Stimulated activated naive CD4-positive, alpha-beta T cell treated with Interleukin-2 at 50 U/mL for 16 hours (primary cell): ENCODE measurements around the gene NCEH1.
"Not testable (repeated sequence)": the region's sequence is repeated elsewhere in the genome, so short reads cannot be mapped to it uniquely, and the experiment has no call there.

Experiments
- DNase-seq: peaks from one replicate; lab custom pipeline; 2025; lab: John Stamatoyannopoulos, UW

The NCEH1 gene

DNA sequence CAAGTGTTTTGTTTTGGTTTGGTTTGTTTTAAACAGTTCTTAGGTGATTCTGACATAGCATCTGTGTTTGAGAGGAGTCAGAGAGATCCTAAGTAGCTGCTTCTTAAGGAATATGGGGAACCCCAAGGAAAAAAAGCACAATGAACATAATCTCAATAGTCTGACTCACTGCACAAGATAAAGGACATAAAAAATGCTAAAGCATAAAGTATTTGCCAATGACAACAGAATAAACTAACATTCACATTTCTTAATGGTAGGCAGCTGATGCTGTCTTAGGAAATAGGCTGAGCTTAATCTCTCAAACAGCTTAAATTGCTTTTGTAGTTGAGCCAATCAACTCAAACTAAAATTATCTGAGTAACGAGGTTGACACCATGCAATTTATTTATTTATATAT lies 2.9 kb downstream of the NCEH1 start:
- DNase-seq = no peak

DNA sequence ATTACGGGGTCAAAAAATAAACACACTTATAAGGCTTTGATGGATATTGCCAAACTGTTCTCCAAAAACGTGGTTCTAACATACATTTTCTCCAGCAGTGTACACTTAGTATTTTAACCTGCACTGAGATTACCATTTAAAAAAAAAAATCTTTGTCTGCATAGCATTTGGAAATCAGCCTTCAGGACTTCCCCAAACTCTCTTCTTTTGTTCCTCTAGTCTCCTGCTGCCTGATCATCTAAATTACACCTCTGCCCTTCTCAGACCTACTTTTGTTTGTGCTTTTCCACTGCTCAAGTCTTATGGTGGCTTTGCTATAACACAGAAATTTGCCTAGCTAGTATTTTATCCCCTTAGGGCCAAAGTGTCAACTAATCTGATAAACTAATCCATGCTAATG lies 3.8 kb downstream of the NCEH1 start:
- no peak for DNase-seq

DNA sequence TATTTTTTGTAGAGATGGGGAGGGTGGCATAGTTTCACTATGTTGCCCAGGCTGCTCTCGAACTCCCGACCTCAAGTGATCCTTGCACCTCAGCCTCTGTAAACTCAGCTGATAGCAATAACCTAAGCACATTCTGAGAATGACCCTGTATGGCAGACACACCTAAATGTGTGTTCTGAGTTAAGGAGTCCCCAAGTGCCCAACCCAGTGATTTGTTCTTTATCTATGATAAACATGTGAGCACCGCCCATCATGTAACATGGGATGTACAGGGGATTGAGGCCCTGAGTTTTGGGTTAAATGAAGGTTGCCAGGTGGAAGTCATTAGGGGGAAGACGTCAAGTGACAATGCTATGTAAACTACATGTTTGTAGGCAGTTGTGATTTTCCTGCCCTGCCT lies 5.7 kb downstream of the NCEH1 start:
- no peak for DNase-seq

DNA sequence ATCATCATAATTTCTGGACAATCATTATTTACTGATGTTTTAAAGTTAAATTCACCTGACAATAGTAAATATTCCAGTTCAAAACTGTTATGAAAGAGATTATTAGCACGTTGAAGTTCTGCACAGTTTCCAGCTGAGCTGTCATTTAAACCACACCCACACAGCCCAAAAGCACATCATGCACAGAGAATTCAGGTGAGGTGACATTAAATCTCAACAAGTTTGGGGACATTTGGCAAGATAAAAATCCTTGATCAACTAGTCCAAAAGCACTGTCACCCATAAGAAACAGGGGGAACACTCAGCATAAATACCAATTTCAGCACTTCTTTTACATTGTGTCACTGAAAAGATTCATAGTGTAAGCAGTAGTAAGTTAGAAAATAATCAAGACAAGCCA lies 6.9 kb downstream of the NCEH1 start:
- DNase-seq = no peak

DNA sequence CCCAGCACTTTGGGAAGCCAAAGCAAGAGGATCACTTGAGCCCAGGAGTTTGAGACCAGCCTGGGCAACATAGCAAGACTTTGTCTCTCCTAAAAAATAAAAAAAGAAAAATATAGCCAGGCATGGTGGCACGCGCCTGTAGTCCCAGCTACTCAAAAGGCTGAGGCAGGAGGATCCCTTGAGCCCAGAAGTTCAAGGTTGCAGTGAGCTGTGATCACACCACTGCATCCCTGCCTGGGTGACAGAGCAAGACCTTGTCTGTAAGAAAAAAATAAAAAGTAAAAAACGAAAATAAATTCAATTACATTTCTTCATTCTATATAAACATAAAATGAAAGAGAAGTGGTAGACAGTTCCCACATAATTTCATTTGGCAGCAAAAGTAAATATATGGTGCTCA lies 8.1 kb downstream of the NCEH1 start:
- DNase-seq = not testable (repeated sequence)

DNA sequence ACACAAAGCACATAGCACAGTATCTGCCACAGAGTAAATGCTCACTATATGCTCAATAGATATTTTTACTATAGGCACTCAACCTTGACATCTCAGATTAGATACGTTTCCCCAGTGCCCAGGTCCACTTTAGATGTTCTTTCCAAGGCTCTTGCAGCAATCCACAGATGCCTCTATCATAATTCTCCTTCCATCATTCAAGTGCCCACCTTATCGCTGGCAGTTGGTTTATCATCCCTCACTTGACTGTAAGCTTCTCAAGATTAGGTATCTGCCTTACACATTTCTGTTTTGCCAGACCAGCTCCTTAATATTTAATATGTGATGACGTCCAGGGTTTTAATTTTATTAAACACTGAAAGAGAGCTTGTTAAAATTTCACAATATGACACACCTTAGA lies 8.6 kb downstream of the NCEH1 start:
- no peak for DNase-seq

DNA sequence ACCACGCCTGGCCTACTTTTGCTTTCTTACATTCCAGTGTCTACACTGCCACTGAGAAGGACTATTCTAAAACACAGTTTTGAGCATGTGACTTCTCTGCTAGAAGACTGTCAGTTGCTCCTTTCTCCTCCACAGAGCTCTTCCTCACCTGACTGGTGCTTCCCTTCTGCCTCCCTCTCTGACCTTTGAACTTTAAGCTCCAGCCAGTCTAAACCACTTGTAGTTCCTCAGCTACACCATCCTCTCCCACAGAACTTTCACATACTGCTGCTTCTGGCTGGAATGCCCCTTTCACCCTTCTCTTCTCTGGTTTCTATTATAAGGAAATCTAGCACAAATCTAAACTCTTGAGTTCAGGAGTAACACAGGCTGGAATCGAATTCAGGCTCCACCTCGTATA lies 9.1 kb downstream of the NCEH1 start:
- no peak for DNase-seq

DNA sequence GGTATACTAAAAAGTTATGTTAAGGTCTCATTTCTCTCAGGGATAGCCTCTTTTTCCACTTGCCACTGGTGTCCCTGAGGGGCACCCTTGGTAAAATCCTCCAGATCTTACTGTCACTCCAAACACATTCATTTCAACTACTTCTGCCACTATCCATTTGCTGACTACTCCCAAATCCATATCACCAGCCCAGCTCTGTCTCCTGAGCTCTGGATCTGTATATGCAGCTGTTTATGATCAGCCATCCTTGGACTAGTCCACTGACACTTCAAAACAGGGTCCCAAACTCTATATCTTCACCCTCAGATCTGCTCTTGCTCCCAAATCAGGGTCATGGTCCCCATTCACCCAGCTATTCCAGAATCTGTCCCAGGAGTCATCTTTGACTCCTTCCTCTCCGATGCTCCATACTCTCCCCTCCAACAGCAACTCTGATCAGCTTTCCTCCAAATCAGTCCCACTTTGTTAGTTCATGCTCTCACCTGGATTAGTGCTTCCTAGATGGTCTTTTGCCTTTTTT lies 9.9 kb downstream of the NCEH1 start:
- DNase-seq = no peak

DNA sequence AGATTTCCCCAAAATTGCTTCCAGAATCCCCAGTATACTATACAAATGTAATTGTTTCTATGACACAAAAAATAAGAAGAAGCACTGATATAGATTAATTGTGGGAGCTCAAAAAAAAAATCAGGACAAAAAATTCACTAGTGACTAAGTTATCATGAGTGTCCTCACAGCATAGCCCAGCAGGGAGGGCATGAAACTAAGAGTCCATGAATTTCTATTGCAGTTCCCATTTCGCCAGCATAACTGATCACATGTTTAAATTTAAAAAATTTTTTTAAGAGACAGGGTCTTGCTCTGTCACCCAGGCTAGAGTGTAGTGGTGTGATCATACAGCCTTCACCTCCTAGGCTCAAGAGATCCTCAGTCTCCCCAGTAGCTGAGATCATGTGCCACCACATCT lies 10.6 kb downstream of the NCEH1 start:
- no peak for DNase-seq

DNA sequence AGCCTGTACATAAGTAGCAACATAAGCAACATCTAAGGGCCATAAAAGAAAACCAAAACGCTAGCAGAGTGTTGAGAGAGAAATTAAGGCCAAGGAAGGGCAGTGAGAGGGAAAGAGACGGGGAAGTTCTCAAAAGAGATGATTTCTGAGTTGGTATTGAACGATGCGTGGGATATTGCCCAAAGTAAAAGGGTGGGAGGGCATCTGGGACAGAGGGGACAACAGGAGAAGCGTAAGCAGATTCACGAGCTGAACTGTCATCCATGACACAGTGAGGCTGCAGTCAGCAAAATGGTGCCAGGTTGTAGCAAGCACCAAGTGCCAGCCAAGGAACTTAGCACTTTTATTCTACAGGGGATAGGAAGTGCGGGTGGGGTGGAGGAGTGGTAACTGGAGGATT lies 11.8 kb downstream of the NCEH1 start:
- no peak for DNase-seq

DNA sequence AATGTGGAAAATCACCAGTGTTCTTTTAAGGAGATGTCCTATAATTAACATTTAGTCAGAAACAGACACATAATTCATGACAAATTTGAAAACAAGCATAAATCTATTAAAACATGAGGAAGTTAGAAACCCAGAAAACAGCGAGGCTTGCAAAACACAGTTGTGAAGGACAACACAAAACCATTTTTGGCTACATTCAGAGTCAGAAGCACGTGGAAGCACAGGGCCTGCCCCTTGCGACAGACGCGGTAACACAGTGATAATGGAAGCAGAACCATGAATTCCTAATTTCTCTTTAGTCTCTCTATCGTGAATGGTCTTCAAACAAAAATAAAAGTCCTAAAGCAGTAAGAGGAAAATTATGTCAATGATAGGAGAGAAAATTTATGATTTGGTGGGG lies 12.2 kb downstream of the NCEH1 start:
- DNase-seq = no peak

DNA sequence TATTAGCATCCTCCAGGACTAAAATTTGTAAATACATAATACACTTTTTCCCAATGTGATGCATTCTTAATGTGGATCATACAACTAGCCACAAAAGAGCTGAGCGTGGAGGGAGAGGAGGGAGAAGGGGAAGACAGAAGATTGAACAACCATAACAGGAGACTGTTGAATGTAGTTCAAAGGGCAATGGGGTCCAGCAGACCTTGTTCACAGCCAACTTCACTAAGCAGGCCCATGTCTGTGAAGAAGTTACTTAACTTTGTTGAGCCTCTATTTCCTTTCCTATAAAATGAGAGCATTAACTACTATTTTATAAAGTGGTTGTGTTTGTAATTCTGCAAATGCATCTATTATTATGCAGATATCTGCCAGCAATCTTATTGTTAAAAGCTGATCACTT lies 13.3 kb downstream of the NCEH1 start:
- DNase-seq = no peak

DNA sequence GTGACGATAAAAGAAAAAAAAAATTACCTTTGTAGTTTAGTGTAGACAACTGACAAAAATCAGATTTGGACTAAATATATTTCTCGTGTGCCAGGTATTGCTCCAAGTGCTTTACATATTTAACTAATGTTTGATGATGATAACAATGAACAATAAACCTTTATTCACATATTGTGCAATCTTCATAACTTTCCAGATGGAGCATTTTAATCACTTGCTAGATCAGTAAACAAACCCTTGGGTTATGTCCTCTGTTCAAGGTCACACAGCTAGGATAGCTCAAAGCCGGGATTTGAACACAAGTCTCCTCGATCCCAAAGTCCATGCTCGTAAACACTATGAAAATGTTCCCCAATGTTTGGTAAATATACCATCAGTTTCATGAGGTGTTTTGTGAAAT lies 14.5 kb downstream of the NCEH1 start:
- no peak for DNase-seq

DNA sequence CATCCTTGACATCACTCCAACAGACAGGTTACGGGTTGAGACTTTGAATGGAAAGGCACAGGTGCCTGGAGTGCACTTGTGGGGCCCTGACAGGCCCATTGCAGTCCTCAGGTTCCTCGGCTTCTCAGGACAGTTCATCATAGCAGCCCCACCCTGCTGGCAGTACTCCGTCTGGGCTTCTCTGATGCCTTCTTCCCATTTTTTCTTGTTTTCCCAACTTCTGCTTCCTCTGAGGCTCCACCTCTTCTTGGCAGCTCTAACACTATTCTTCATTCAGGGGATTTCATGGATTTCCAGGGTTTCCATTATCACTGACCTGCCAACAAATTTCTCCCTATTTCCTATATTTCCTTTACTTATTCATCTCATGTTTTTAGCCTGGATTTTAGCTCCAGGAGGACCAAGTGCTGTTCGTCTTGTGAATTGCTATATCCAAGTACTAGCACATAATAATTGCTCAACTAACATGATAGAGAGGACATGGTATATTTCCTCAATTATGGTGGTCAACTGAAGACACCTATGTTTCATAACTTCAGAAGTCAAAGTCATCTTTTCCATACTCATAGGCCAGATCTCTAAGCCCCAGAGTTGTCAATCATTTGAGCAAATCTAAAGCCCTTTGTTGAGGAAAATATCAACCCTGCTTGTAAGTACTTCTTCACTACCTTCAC lies 16.2 kb downstream of the NCEH1 start:
- DNase-seq = no peak

DNA sequence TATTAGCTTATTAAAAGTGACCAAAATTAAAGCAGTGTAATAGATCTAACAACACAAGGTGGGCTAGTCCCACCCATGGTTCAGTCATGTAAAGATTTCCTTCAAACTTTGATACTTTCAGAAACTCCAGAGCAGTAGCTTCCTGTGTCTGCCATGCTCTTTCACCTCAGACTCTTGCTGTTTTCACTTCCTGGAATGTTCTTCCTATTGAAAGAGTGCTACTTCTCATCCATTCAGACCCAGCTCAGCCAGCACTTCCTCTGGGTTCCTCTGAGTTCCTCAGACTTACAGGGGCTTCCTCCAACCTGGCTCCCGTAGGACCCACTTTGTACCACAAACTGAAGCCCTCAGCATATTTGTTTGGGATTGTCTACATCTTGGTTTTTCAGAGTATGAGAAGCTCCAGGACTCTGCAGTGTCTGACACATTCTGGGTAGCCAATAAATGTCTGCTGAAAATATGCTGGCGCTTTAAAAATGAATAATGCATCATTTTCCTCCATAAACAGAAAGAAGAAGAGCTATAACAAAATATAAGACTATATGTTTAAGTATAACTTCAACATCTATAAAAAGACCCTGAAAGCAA lies 18.0 kb downstream of the NCEH1 start:
- DNase-seq = no peak

DNA sequence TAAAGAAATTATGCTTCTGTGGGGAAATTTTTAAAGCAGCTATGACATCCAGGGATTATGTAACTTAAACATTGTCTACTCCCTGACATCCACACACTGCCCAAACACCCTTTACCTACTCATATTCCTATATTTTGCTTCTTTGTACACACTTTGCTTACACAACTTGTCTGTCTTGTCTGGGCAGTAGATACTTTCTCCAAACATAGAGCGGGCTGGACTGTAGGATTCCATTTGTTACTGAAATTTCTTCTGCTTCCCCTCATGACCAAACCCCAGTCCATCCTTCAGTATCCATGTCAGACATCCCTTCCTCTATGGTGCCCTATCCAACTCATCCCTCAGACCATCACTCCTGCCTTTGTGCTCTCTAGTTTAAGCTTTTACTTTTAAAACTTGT lies 19.9 kb downstream of the NCEH1 start:
- DNase-seq = no peak

DNA sequence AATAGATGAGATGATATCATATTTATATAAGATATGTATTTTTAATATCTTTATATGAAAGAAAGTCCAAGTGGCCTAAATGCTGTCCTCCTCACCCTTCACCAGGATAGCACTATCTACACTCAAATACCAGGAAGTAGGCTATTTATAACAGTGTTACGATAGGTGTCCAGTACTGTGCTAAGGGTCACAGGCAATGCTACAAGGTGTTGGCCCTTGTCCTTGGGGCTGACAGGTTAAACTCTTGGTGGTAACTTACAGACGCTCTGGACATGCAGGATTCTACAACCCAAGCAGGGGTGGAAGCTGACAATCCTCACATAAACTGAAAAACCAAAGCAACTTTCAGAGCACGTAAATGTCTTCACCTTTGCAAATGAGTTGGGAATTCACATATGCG lies 22.3 kb downstream of the NCEH1 start:
- DNase-seq = no peak

DNA sequence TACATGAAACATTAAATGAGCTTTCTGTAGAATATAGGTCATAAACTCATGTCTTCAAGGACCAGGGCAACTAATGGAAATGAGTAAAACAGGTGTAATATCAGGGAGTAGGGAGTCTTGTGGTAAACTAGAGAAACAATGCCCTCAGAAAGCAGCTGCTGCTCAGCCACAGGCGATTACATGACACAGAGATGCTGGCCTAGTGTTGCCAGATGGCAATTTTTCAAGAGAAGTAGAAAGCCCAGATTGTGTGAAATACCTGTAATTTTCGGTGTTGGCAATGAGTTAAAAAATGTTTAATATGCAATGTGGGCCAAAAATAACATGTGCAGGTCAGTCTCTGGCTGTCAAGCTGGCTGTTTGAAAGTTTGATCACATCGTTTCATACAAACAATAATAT lies 23.4 kb downstream of the NCEH1 start:
- no peak for DNase-seq

DNA sequence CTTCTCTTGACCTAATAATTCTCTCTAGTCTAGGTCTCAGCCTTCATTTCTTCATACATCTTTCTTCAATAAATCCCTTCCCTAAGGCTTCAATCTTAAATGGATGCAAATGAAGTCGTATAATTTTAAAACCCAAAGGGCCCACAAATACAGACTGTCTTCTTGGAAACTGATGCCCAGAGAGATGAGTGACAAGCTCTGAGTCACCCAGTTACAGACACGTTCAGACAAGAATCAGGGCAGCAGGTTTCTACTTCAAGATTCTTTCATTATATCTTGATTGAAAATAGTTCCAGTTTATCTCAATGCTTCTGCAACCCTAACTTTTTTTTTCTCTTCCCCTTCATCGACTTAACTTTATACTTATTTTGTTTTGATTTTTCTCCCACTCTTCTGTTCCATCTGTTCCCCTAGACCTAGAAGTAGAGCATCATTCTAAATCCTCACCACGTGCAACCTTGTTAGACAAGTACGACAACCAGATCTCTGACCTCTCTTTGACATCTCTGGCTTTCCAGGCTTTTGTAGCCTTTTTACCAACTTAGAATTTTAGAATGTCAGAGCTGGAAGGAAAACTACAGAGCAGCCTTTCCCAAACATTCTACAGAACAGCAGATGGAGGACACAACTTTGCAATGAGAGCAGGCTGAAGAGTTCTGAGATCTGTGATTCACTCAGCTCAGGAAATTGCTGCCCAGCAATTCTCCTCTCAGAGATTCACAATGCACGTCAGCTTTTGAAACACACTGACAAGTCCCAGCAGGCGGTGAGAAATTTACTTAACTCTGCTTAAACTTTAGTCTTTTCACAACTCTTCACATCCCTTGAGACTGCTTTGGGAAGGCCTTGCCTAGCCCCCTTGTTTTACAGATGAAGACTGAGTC lies 25.3 kb downstream of the NCEH1 start:
- DNase-seq = no peak

DNA sequence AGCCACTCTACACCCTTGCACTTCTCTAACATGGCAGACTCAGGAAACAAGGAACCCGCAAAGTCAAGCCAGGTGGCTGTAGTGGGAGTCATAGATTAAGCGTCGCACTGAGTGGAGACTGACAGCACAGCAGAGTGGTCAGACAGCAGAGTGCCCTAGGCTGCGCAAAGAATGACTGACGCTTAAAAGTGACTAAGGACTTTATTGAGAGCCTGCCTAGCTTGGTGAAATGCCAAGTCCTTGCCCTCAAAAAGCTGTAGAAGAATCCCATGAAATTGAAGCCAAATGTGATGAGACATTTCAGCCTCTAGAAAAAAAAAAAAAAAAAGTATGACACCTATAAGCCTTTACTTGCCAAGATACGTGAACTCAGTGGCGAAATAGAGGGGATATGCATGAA lies 30.2 kb downstream of the NCEH1 start:
- no peak for DNase-seq

DNA sequence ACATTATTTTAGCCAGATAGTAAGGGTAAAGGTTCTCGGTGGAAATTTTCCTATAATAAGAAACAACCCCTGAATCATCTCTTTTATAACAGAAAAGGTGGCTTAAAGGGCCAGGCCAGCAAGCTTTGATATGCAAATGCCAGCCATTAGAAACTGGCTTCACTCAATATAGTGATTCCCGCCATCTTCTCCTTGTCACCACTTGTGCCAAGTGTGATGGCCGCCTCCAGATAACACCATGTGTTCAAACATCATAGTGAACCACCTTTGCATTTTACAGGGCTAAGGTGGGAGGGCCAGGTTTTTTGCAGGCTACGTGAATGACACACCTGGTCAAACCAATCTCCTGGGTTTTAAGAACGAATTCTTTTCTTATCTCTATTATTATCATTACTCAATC lies 31.3 kb downstream of the NCEH1 start:
- no peak for DNase-seq

DNA sequence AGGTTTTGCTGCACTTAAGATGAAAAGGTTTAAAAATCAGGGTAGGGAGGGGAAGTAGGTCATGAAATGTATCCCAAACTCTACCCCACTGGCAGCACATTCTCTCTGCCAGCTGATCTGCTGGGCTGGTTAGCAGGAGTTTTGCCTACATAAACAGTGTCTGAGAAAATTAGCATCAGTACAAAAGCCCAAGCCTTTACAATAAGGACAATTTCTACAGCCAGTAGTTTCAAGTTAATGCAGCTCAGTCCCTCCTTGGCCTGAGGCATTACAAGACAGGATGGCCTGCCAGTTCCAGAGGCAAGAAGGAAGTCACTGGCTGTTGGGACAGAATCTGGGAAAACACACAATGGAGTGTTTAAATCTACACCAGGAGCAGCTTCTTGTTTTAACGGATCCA lies 32.8 kb downstream of the NCEH1 start:
- DNase-seq = no peak
